Cardiac muscle cell (in vitro differentiated cells and primary cell): Measurements from ENCODE around the gene NTRK2. TPM values are rescaled to one million over a fixed set of nuclear protein-coding genes. Genes with fewer than 3 reads are reported as not detected.

Experiments
- DNase-seq, 2 donors: peaks; one replicate each; pipeline versions ENCODE4 v3.0.0 to v3.0.0-alpha.2; 2010 to 2017; ENCODE audit warnings: low read depth in 1 of 2, low spot score in 1 of 2
- H3K27ac ChIP-seq: fragments of 200-600 bp; sonication (generic); 2 replicates; pipeline ENCODE4 v1.5.1; 2016
- H3K27me3 ChIP-seq: fragments of 200-600 bp; sonication (generic); 2 replicates; pipeline ENCODE4 v1.6.0; 2016; ENCODE audit warnings: control low read depth
- H3K36me3 ChIP-seq: fragments of 200-600 bp; sonication (generic); 2 replicates; pipeline ENCODE4 v1.5.1; 2016; ENCODE audit warnings: control low read depth
- H3K4me1 ChIP-seq: fragments of 200-600 bp; sonication (generic); 2 replicates; pipeline ENCODE4 v1.8.1; 2017; ENCODE audit warnings: low read depth, mild to moderate bottlenecking, mixed run types
- H3K4me3 ChIP-seq: fragments of 200-600 bp; sonication (generic); 2 replicates; pipeline ENCODE4 v1.5.1; 2016; ENCODE audit warnings: mild to moderate bottlenecking
- H3K9me3 ChIP-seq: fragments of 200-600 bp; sonication (generic); 2 replicates; pipeline ENCODE4 v1.5.1; 2017; ENCODE audit warnings: low read depth, mild to moderate bottlenecking, control low read depth
- CTCF ChIP-seq: IDR thresholded peaks from 2 replicates; pipeline ENCODE4 v1.5.1; 2012; ENCODE audit warnings: low read depth, mild to moderate bottlenecking, low read length
- polyA plus RNA-seq: library from polyadenylated mRNA; unstranded; fragments of >200 nt; fragmentation: Nextera tagmentation; extraction: Ambion mirVana; gene quantifications from 2 replicates; pipeline ENCODE4 v1.2.1, GENCODE V29; 2016
- total RNA-seq: library from RNA; depleted of rRNA; stranded (reverse); fragments of >200 nt; gene quantifications from 2 replicates; pipeline ENCODE4 v1.2.3, GENCODE V29; 2016

NTRK2 gene
- total and polyA plus RNA-seq, 2 experiments from 2014 or later = 1.3 TPM

GRCh38 chr9:84990416-84990815, 320.9 kb downstream of the NTRK2 start:
- TF ChIP-seq CTCF = no peak
- H3K4me1 ChIP-seq = peaks cover 2% of the 10 kb centered on the region
- no peaks in the 10 kb centered on the region for H3K9me3 ChIP-seq
- no peaks in the 10 kb centered on the region for H3K36me3 ChIP-seq
- H3K4me3 ChIP-seq = no peak overlapping the region
- no peaks in the 10 kb centered on the region for H3K27me3 ChIP-seq
- DNase-seq = peak; percentile 23 to 25
- no peak overlapping the region for H3K27ac ChIP-seq

- Histone ChIP-seq H3K27me3 (no peaks in the 10 kb centered on the region), H3K36me3 (no peaks in the 10 kb centered on the region), H3K9me3 (no peaks in the 10 kb centered on the region), H3K27ac (no peak overlapping the region), H3K4me1 (peaks cover 2% of the 10 kb centered on the region), H3K4me3 (no peak overlapping the region)
- DNase-seq = no peak
- TF ChIP-seq CTCF = no peak
Measured at GRCh38 chr9:84990850-84991513, 321.5 kb downstream of the NTRK2 start.

- no peaks in the 10 kb centered on the region for H3K9me3 ChIP-seq
- no peak overlapping the region for H3K27ac ChIP-seq
- no peaks in the 10 kb centered on the region for H3K27me3 ChIP-seq
- no peaks in the 10 kb centered on the region for H3K36me3 ChIP-seq
- no peak for TF ChIP-seq CTCF
- no peak for DNase-seq
- no peak overlapping the region for H3K4me3 ChIP-seq
- H3K4me1 ChIP-seq = peaks cover 2% of the 10 kb centered on the region
Measured at GRCh38 chr9:84991514-84991870, 322.0 kb downstream of the NTRK2 start.

GRCh38 chr9:84992381-84992780, 322.9 kb downstream of the NTRK2 start:
- Histone ChIP-seq H3K27me3 (no peaks in the 10 kb centered on the region), H3K4me1 (peaks cover 2% of the 10 kb centered on the region), H3K9me3 (no peaks in the 10 kb centered on the region), H3K36me3 (no peaks in the 10 kb centered on the region), H3K27ac (no peak overlapping the region), H3K4me3 (no peak overlapping the region)
- TF ChIP-seq CTCF = no peak
- DNase-seq = no peak

GRCh38 chr9:84993105-84993504, 323.6 kb downstream of the NTRK2 start:
- no peaks in the 10 kb centered on the region for H3K9me3 ChIP-seq
- no peak for DNase-seq
- no peak overlapping the region for H3K27ac ChIP-seq
- H3K27me3 ChIP-seq = no peaks in the 10 kb centered on the region
- H3K4me3 ChIP-seq = no peak overlapping the region
- no peak for TF ChIP-seq CTCF
- H3K36me3 ChIP-seq = no peaks in the 10 kb centered on the region
- H3K4me1 ChIP-seq = peaks cover 2% of the 10 kb centered on the region
